Nephron progenitor cell (in vitro differentiated cells): Measurements from ENCODE around the gene UBA7.

Experiments
- DNase-seq: peaks from one replicate; pipeline ENCODE4 v3.0.0; 2021
- H3K27ac Mint-ChIP-seq: 2 replicates; pipeline ENCODE4 v1.8.0; 2021; ENCODE audit warnings: mild to moderate bottlenecking, moderate library complexity, mixed read lengths
- H3K27me3 Mint-ChIP-seq: 2 replicates; pipeline ENCODE4 v1.8.0; 2021; ENCODE audit warnings: mild to moderate bottlenecking, low read depth, mixed read lengths; ENCODE audit not compliant: poor library complexity
- H3K36me3 Mint-ChIP-seq: 2 replicates; pipeline ENCODE4 v1.8.0; 2021; ENCODE audit warnings: low read depth, mixed read lengths
- H3K4me1 Mint-ChIP-seq: 2 replicates; pipeline ENCODE4 v1.8.0; 2021; ENCODE audit warnings: mixed read lengths
- H3K4me3 Mint-ChIP-seq: 2 replicates; pipeline ENCODE4 v1.8.0; 2021; ENCODE audit warnings: mild to moderate bottlenecking, moderate library complexity, mixed read lengths
- H3K9me3 Mint-ChIP-seq: 2 replicates; pipeline ENCODE4 v1.8.0; 2021; ENCODE audit warnings: mild to moderate bottlenecking, moderate library complexity, mixed read lengths
- CTCF ChIP-seq: fragments of 200-600 bp; sonication (generic); IDR thresholded peaks from 2 replicates; pipeline ENCODE4 v1.5.0; 2021; ENCODE audit warnings: antibody characterized with exemption

UBA7 gene

GRCh38 chr3:49794431-49794830 lies 19.3 kb downstream of the UBA7 start:
- H3K4me3 Mint-ChIP-seq, result no peak overlapping the region
- DNase-seq, result no peak
- H3K27ac Mint-ChIP-seq, result no peak overlapping the region
- H3K36me3 Mint-ChIP-seq, result no peaks in the 10 kb centered on the region
- no peak for TF ChIP-seq CTCF
- peaks cover 17% of the 10 kb centered on the region for H3K27me3 Mint-ChIP-seq
- H3K4me1 Mint-ChIP-seq, result peaks cover 21% of the 10 kb centered on the region
- no peaks in the 10 kb centered on the region for H3K9me3 Mint-ChIP-seq

- Mint-ChIP-seq H3K36me3 (no peaks in the 10 kb centered on the region), H3K4me3 (no peak overlapping the region), H3K27ac (no peak overlapping the region), H3K9me3 (no peaks in the 10 kb centered on the region), H3K27me3 (peaks cover 13% of the 10 kb centered on the region), H3K4me1 (peaks cover 21% of the 10 kb centered on the region)
- DNase-seq, result no peak
- TF ChIP-seq CTCF, result no peak
Observed at GRCh38 chr3:49793486-49794085, 20.2 kb downstream of the UBA7 start.

- no peak for TF ChIP-seq CTCF
- Mint-ChIP-seq H3K36me3 (no peaks in the 10 kb centered on the region), H3K9me3 (no peaks in the 10 kb centered on the region), H3K27me3 (peaks cover 11% of the 10 kb centered on the region), H3K4me3 (no peak overlapping the region), H3K4me1 (peaks cover 21% of the 10 kb centered on the region), H3K27ac (no peak overlapping the region)
- DNase-seq, result no peak
Observed at GRCh38 chr3:49792371-49793150, 21.2 kb downstream of the UBA7 start.

- no peak for TF ChIP-seq CTCF
- Mint-ChIP-seq H3K9me3 (no peaks in the 10 kb centered on the region), H3K27me3 (peaks cover 10% of the 10 kb centered on the region), H3K27ac (no peak overlapping the region), H3K4me3 (no peak overlapping the region), H3K4me1 (peaks cover 29% of the 10 kb centered on the region), H3K36me3 (no peaks in the 10 kb centered on the region)
- DNase-seq, result no peak
Observed at GRCh38 chr3:49791571-49791970, 22.2 kb downstream of the UBA7 start.

- Mint-ChIP-seq H3K4me3 (no peak overlapping the region), H3K27ac (peak overlapping the region; percentile 16), H3K4me1 (peaks cover 26% of the 10 kb centered on the region), H3K9me3 (no peaks in the 10 kb centered on the region), H3K36me3 (no peaks in the 10 kb centered on the region), H3K27me3 (peaks cover 10% of the 10 kb centered on the region)
- TF ChIP-seq CTCF, result no peak
- no peak for DNase-seq
Observed at GRCh38 chr3:49790626-49791411, 22.9 kb downstream of the UBA7 start.
